HEK293 (cell line): ENCODE measurements around the gene PARD3B.

Source experiments
- CTCF ChIA-PET: fragments of 350-600 bp; formaldehyde crosslinking; extraction: SDS; loops from one replicate; lab custom pipeline; 2021; ENCODE audit warnings: antibody characterized with exemption; lab: Yijun Ruan, JAX
- POLR2A ChIA-PET: fragments of 300-600 bp; formaldehyde crosslinking; extraction: SDS; loops from one replicate; lab custom pipeline; 2020; ENCODE audit warnings: antibody characterized with exemption, inconsistent platforms; lab: Yijun Ruan, JAX
- H3K27ac ChIP-seq: fragments of 200-500 bp; sonication (Bioruptor generic); 2 replicates; pipeline ENCODE4 v1.5.1; 2014; ENCODE audit warnings: low read depth, low read length, control low read depth, inconsistent platforms; ENCODE audit errors: extremely low read depth
- H3K36me3 ChIP-seq, 2 experiments: fragments of 200-500 bp in 1 of 2; sonication (Bioruptor generic) in 1 of 2; 1 replicate in 1 of 2; 2 replicates in 1 of 2; pipeline ENCODE4 v1.5.1; 2014 to 2017; ENCODE audit warnings: inconsistent platforms in 2 of 2, low read length in 2 of 2; ENCODE audit not compliant: control insufficient read depth in 2 of 2, insufficient read depth in 1 of 2
- H3K4me1 ChIP-seq: fragments of 200-500 bp; sonication (Bioruptor generic); 2 replicates; pipeline ENCODE4 v1.5.1; 2014; ENCODE audit warnings: mild to moderate bottlenecking, low read length, inconsistent platforms; ENCODE audit not compliant: control insufficient read depth, insufficient read depth
- H3K4me3 ChIP-seq: 2 replicates; pipeline ENCODE4 v1.5.1; 2011; ENCODE audit warnings: low read depth, mild to moderate bottlenecking, control low read depth, low read length, moderate library complexity
- H3K9me3 ChIP-seq: fragments of 200-500 bp; sonication (Bioruptor generic); 2 replicates; pipeline ENCODE4 v1.5.1; 2014; ENCODE audit warnings: low read depth, low read length, inconsistent platforms; ENCODE audit not compliant: control insufficient read depth, insufficient read depth
- GFI1B ChIP-seq: fragments of 450-650 bp; formaldehyde crosslinking; IDR thresholded peaks from 2 replicates; pipeline ENCODE4 v1.5.1; 2016; ENCODE audit warnings: missing biosample characterization, missing genetic modification characterization
- KLF7 ChIP-seq: fragments of 450-650 bp; formaldehyde crosslinking; IDR thresholded peaks from 2 replicates; pipeline ENCODE4 v1.5.1; 2016; ENCODE audit warnings: missing biosample characterization, missing genetic modification characterization, borderline replicate concordance
- REPIN1 ChIP-seq: fragments of 450-650 bp; formaldehyde crosslinking; IDR thresholded peaks from 2 replicates; pipeline ENCODE4 v1.5.1; 2017; ENCODE audit warnings: missing biosample characterization, missing genetic modification characterization, low read depth
- SCRT1 ChIP-seq: fragments of 450-650 bp; formaldehyde crosslinking; IDR thresholded peaks from 2 replicates; pipeline ENCODE4 v1.5.1; 2016; ENCODE audit warnings: missing biosample characterization, missing genetic modification characterization, borderline replicate concordance
- YY1 ChIP-seq: fragments of 450-650 bp; formaldehyde crosslinking; IDR thresholded peaks from 2 replicates; pipeline ENCODE4 v1.5.1; 2018; ENCODE audit warnings: missing biosample characterization, missing genetic modification characterization
- ZFP69B ChIP-seq: fragments of 450-650 bp; formaldehyde crosslinking; IDR thresholded peaks from 2 replicates; pipeline ENCODE4 v1.5.1; 2016; ENCODE audit warnings: missing biosample characterization, missing genetic modification characterization
- ZNF121 ChIP-seq: fragments of 450-650 bp; formaldehyde crosslinking; IDR thresholded peaks from 2 replicates; pipeline ENCODE4 v1.5.1; 2016; ENCODE audit warnings: missing biosample characterization, missing genetic modification characterization
- ZNF140 ChIP-seq: fragments of 450-650 bp; formaldehyde crosslinking; IDR thresholded peaks from 2 replicates; pipeline ENCODE4 v1.5.1; 2016; ENCODE audit warnings: missing biosample characterization, missing genetic modification characterization
- ZNF155 ChIP-seq: fragments of 450-650 bp; formaldehyde crosslinking; IDR thresholded peaks from 2 replicates; pipeline ENCODE4 v1.5.1; 2016; ENCODE audit warnings: missing biosample characterization, missing genetic modification characterization
- ZNF19 ChIP-seq: fragments of 450-650 bp; formaldehyde crosslinking; IDR thresholded peaks from 2 replicates; pipeline ENCODE4; 2016; ENCODE audit warnings: missing biosample characterization, missing genetic modification characterization, low read depth
- ZNF248 ChIP-seq: fragments of 450-650 bp; formaldehyde crosslinking; IDR thresholded peaks from 2 replicates; pipeline ENCODE4 v1.5.1; 2017; ENCODE audit warnings: missing biosample characterization, missing genetic modification characterization
- ZNF354C ChIP-seq: fragments of 450-650 bp; formaldehyde crosslinking; IDR thresholded peaks from 2 replicates; pipeline ENCODE4 v1.5.1; 2016; ENCODE audit warnings: missing biosample characterization, missing genetic modification characterization, low read depth, borderline replicate concordance
- ZNF416 ChIP-seq: fragments of 450-650 bp; formaldehyde crosslinking; IDR thresholded peaks from 2 replicates; pipeline ENCODE4 v1.5.1; 2016; ENCODE audit warnings: missing biosample characterization, missing genetic modification characterization
- ZNF426 ChIP-seq: fragments of 450-650 bp; formaldehyde crosslinking; IDR thresholded peaks from 2 replicates; pipeline ENCODE4 v1.5.1; 2017; ENCODE audit warnings: missing biosample characterization, missing genetic modification characterization, mild to moderate bottlenecking, inconsistent platforms, moderate library complexity
- ZNF548 ChIP-seq: fragments of 450-650 bp; formaldehyde crosslinking; IDR thresholded peaks from 2 replicates; pipeline ENCODE4 v1.5.1; 2016; ENCODE audit warnings: missing biosample characterization, missing genetic modification characterization
- ZNF549 ChIP-seq: fragments of 450-650 bp; IDR thresholded peaks from 2 replicates; pipeline ENCODE4 v1.5.1; 2018; ENCODE audit warnings: missing biosample characterization, missing genetic modification characterization, mild to moderate bottlenecking, inconsistent platforms, moderate library complexity
- ZNF560 ChIP-seq: fragments of 450-650 bp; formaldehyde crosslinking; IDR thresholded peaks from 2 replicates; pipeline ENCODE4 v1.5.1; 2017; ENCODE audit warnings: missing biosample characterization, missing genetic modification characterization, borderline replicate concordance
- ZNF658 ChIP-seq: fragments of 450-650 bp; formaldehyde crosslinking; IDR thresholded peaks from 2 replicates; pipeline ENCODE4; 2016; ENCODE audit warnings: missing biosample characterization, missing genetic modification characterization
- ZNF747 ChIP-seq: fragments of 450-650 bp; formaldehyde crosslinking; IDR thresholded peaks from 2 replicates; pipeline ENCODE4 v1.5.1; 2016; ENCODE audit warnings: missing biosample characterization, missing genetic modification characterization
- TF ChIP-seq, protein P1 (sequence below): fragments of 450-650 bp; formaldehyde crosslinking; IDR thresholded peaks from 2 replicates; pipeline ENCODE4 v1.5.1; 2016; ENCODE audit warnings: missing biosample characterization, missing genetic modification characterization
- TF ChIP-seq, protein P2 (sequence below): fragments of 450-650 bp; formaldehyde crosslinking; IDR thresholded peaks from 2 replicates; pipeline ENCODE4; 2016; ENCODE audit warnings: missing biosample characterization, missing genetic modification characterization
- TF ChIP-seq, protein P3 (sequence below): fragments of 450-650 bp; formaldehyde crosslinking; IDR thresholded peaks from 2 replicates; pipeline ENCODE4 v1.5.1; 2016; ENCODE audit warnings: missing biosample characterization, missing genetic modification characterization
- TF ChIP-seq, protein P4 (sequence below): fragments of 450-650 bp; formaldehyde crosslinking; IDR thresholded peaks from 2 replicates; pipeline ENCODE4 v1.5.1; 2016; ENCODE audit warnings: missing biosample characterization, missing genetic modification characterization
- TF ChIP-seq, protein P5 (sequence below): fragments of 450-650 bp; formaldehyde crosslinking; IDR thresholded peaks from 2 replicates; pipeline ENCODE4 v1.5.1; 2016; ENCODE audit warnings: missing biosample characterization, missing genetic modification characterization

Gene PARD3B

DNA sequence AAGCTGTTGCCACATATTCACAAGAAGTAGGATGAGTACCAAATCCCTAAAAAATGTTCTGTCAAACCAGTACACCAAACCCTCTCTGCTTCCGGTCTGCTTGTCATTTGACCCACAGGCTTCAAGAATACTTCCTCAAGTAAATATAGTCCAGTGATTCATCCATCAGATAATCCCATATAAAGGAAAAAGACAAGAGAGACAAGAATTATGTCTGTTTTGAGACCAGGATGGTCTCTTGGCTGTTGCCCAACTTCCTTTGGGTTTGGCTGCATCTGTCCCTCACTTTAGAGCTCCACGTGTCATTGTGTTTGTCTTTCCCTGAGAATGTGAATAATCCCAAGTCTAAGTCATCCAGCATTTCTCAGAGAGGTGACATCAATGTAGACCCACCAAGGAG, 1045.5 kb downstream of the PARD3B start:
- TF ChIP-seq REPIN1 (tag by site-specific recombination): no peak
- no peak for TF ChIP-seq ZNF19 (tag by site-specific recombination)
- TF ChIP-seq ZNF354C: no peak
- TF ChIP-seq ZNF416 (tag by site-specific recombination): no peak
- TF ChIP-seq, protein P1, sequence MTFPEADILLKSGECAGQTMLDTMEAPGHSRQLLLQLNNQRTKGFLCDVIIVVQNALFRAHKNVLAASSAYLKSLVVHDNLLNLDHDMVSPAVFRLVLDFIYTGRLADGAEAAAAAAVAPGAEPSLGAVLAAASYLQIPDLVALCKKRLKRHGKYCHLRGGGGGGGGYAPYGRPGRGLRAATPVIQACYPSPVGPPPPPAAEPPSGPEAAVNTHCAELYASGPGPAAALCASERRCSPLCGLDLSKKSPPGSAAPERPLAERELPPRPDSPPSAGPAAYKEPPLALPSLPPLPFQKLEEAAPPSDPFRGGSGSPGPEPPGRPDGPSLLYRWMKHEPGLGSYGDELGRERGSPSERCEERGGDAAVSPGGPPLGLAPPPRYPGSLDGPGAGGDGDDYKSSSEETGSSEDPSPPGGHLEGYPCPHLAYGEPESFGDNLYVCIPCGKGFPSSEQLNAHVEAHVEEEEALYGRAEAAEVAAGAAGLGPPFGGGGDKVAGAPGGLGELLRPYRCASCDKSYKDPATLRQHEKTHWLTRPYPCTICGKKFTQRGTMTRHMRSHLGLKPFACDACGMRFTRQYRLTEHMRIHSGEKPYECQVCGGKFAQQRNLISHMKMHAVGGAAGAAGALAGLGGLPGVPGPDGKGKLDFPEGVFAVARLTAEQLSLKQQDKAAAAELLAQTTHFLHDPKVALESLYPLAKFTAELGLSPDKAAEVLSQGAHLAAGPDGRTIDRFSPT (tag by site-specific recombination): no peak
- TF ChIP-seq ZNF658 (tag by site-specific recombination): no peak
- TF ChIP-seq ZFP69B (tag by site-specific recombination): no peak
- TF ChIP-seq ZNF548: no peak
- TF ChIP-seq, protein P2, sequence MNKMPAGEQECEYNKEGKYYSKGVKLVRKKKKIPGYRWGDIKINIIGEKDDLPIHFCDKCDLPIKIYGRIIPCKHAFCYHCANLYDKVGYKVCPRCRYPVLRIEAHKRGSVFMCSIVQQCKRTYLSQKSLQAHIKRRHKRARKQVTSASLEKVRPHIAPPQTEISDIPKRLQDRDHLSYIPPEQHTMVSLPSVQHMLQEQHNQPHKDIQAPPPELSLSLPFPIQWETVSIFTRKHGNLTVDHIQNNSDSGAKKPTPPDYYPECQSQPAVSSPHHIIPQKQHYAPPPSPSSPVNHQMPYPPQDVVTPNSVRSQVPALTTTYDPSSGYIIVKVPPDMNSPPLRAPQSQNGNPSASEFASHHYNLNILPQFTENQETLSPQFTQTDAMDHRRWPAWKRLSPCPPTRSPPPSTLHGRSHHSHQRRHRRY (tag by site-specific recombination): no peak
- TF ChIP-seq, protein P3, sequence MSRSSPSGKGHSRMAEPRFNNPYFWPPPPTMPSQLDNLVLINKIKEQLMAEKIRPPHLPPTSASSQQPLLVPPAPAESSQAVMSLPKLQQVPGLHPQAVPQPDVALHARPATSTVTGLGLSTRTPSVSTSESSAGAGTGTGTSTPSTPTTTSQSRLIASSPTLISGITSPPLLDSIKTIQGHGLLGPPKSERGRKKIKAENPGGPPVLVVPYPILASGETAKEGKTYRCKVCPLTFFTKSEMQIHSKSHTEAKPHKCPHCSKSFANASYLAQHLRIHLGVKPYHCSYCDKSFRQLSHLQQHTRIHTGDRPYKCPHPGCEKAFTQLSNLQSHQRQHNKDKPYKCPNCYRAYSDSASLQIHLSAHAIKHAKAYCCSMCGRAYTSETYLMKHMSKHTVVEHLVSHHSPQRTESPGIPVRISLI (tag by site-specific recombination): no peak
- TF ChIP-seq ZNF560 (tag by site-specific recombination): no peak
- no peak for TF ChIP-seq ZNF121
- TF ChIP-seq, protein P4, sequence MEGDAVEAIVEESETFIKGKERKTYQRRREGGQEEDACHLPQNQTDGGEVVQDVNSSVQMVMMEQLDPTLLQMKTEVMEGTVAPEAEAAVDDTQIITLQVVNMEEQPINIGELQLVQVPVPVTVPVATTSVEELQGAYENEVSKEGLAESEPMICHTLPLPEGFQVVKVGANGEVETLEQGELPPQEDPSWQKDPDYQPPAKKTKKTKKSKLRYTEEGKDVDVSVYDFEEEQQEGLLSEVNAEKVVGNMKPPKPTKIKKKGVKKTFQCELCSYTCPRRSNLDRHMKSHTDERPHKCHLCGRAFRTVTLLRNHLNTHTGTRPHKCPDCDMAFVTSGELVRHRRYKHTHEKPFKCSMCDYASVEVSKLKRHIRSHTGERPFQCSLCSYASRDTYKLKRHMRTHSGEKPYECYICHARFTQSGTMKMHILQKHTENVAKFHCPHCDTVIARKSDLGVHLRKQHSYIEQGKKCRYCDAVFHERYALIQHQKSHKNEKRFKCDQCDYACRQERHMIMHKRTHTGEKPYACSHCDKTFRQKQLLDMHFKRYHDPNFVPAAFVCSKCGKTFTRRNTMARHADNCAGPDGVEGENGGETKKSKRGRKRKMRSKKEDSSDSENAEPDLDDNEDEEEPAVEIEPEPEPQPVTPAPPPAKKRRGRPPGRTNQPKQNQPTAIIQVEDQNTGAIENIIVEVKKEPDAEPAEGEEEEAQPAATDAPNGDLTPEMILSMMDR: no peak
- H3K27ac ChIP-seq: no peak overlapping the region
- no peaks in the 10 kb centered on the region for H3K36me3 ChIP-seq
- POLR2A ChIA-PET: no interaction called here
- no peaks in the 10 kb centered on the region for H3K4me1 ChIP-seq
- no peaks in the 10 kb centered on the region for H3K9me3 ChIP-seq
- CTCF ChIA-PET: interaction anchor here (0.6 to 2.2 kb wide), 2 partner anchors 85 to 129 kb away, joined by 3 to 6 read pairs; no protein-coding TSS in a partner anchor
- no peak overlapping the region for H3K4me3 ChIP-seq

DNA sequence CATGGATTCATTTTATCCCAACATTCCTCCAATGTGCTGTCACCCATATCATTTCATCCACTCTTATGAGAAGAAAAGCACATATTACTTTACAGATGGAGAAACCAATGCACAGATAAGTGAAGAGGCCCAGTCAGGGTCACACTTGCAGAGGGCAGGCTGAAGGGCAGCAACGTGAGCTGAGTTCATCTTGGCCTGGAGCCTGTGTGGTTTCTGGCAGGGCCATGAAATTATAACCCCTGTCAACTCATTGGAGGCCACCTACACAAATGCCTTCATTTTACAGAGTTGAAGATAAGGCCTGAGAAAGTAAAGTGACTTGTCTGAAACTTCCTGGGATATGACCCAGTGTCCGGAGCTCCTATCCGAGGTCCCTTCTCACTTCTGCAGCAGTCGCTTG, 1048.6 kb downstream of the PARD3B start:
- H3K36me3 ChIP-seq: no peaks in the 10 kb centered on the region
- POLR2A ChIA-PET: no interaction called here
- H3K27ac ChIP-seq: no peak overlapping the region
- no peak overlapping the region for H3K4me3 ChIP-seq
- H3K4me1 ChIP-seq: no peaks in the 10 kb centered on the region
- CTCF ChIA-PET: interaction anchor here (0.6 to 0.7 kb wide), 2 partner anchors 8 to 49 kb away, joined by 3 to 6 read pairs; no protein-coding TSS in a partner anchor
- H3K9me3 ChIP-seq: no peaks in the 10 kb centered on the region
- TF ChIP-seq ZNF155 (tag by site-specific recombination) (no peak), KLF7 (tag by site-specific recombination) (no peak), ZNF140 (tag by site-specific recombination) (no peak), ZNF549 (tag by site-specific recombination) (no peak), ZNF248 (no peak), ZFP69B (tag by site-specific recombination) (no peak), SCRT1 (tag by site-specific recombination) (no peak), YY1 (tag by site-specific recombination) (no peak), ZNF426 (tag by site-specific recombination) (no peak), ZNF747 (tag by site-specific recombination) (no peak), GFI1B (tag by site-specific recombination) (no peak)
- TF ChIP-seq, protein P5, sequence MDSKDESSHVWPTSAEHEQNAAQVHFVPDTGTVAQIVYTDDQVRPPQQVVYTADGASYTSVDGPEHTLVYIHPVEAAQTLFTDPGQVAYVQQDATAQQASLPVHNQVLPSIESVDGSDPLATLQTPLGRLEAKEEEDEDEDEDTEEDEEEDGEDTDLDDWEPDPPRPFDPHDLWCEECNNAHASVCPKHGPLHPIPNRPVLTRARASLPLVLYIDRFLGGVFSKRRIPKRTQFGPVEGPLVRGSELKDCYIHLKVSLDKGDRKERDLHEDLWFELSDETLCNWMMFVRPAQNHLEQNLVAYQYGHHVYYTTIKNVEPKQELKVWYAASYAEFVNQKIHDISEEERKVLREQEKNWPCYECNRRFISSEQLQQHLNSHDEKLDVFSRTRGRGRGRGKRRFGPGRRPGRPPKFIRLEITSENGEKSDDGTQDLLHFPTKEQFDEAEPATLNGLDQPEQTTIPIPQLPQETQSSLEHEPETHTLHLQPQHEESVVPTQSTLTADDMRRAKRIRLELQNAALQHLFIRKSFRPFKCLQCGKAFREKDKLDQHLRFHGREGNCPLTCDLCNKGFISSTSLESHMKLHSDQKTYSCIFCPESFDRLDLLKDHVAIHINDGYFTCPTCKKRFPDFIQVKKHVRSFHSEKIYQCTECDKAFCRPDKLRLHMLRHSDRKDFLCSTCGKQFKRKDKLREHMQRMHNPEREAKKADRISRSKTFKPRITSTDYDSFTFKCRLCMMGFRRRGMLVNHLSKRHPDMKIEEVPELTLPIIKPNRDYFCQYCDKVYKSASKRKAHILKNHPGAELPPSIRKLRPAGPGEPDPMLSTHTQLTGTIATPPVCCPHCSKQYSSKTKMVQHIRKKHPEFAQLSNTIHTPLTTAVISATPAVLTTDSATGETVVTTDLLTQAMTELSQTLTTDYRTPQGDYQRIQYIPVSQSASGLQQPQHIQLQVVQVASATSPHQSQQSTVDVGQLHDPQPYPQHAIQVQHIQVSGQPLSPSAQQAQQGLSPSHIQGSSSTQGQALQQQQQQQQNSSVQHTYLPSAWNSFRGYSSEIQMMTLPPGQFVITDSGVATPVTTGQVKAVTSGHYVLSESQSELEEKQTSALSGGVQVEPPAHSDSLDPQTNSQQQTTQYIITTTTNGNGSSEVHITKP (tag by site-specific recombination): no peak
